HG03196 (cell line): ENCODE results near the gene CIC.
"Not testable (repeated sequence)": the region's sequence is repeated elsewhere in the genome, so short reads cannot be mapped to it uniquely, and the experiment has no call there.

ENCODE experiments used
- ATAC-seq: cut with Tn5 transposase; IDR thresholded peaks from one replicate; pipeline ENCODE4 v1.9.1; 2021; ENCODE audit not compliant: unreplicated experiment

CIC gene

DNA sequence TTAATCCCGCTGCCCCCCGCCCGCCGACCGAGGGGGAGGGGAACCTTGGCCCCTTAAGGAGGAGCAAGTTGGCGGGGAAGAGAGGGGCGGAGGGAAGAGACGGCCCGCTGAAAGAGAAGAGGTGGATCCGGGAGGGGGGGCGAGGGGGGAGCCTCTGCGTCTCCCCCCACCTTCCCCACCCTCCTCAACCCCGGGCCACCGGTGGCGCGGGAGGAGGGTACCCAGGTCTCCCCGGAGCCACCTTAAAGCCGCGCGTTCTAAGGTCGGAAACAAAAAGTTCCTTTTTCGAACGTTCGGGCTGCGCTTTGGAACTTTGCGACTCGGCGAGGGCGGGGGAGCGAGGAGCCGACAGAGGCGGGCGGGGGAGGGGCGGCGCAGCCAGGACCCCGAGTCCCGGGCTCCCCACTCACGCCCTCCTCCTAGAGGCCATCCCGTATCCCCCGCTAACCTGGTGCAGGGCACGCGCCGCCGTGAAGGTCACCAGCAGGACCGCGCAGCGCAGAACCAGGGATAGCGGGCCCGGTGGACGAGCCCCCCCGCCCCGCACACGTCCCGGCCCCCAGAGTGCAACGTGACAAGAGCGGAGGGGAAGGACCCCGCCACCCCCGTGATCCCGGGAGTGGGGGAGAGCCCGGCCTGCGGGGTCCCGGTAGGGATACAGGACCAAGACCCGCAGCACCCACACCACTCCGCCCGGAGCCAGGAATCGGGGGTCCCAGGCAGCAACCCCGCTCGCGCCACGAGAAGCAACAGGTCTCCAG, 14.8 kb upstream of the CIC start:
- peak; percentile 27 for ATAC-seq

DNA sequence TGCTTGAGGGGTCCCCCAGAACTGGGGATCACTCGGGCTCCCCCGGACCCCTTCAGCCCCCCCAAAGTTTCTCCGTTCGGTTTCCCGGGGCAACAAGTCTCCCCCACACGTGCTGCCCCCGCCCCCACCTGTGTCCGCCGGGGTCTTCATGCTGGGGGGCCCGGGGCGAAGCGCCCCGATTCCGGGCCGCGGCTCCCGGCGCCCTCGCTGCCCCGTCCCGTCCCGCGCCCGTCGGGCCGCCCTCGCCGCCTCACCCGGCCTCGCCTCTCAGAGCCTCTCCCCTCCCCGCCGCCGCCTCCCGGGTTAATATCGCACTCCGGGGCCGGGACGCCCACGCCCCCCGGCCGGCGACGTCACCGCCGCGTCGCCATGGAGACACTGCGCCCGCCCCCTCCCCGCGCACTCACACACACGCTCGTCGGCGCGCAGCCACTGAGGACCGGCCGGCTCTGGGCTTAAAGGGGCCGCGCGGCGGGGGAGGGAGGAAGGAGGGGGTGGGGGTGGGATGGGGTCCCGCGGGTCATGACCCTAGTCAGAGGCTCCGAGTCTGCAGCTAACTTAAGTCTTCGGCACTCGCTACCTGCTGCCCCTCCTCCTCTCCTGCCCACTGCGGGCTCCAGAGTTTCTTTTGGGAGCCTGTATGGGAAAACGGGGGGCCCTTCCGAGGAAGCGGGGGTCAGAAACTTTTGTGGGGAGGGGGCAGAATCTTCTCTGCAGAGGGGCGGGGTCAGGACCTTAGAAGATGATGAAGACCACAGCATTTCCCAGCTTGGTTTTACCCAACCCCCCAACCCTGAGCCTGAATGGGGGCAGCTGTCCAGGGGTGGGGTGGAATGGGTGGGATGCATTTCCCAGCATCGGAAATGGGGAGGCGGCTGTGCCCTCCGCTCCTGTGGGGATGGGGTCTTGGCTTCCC, 13.9 kb upstream of the CIC start, which contains the start of gene ERF:
ERF (minus strand) TSS at position 279 of the 916 bp plus-strand sequence; CDS start at position 150, 129 bp downstream.
- ATAC-seq: peak; percentile 70

DNA sequence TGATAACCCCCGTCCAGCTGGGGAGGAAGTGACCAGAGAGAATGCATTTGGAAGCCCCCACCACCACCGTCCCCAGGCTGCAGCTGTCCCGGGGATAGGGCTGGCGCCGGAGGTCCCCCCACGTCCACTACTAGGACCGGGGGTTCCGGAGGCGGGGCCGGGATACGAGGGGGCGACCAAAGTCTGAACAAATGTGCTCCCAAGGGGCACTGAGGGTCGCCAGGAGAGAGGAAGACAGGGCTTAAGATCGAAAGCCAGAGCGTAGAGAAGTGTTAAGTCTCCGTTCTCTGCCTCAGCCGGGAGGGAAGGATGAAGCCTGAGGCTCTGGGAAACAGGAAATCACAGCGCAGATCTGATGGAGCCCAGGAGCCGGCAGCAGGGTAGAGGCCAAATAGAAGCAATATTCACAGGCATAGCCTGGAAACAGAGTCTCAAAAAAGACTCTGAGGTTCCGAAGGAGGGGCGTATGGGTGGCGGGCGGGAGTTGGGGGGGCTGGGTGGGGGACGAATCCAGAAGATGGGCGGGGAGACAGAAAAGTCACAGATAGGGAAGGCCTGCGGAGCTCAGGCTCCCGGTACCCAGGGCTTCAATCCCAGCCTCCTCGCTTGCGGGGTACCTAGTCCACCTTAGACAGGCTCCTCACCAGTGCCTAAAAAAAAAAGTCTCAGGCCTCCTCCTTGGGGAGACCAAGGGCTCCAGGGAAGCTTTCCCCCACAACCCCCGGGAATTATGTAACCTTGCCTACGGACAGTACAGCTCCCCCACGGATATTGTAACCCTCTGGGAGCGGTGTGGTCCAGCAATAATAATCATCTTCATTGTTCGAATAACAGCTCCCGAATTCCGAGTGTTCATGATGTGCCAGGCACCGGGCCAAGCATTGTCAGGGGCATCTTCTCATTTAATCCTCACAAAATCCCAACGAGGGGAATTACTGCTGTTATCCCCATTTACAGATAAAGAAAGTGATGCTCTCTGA, 13.0 kb upstream of the CIC start:
- ATAC-seq: no peak

DNA sequence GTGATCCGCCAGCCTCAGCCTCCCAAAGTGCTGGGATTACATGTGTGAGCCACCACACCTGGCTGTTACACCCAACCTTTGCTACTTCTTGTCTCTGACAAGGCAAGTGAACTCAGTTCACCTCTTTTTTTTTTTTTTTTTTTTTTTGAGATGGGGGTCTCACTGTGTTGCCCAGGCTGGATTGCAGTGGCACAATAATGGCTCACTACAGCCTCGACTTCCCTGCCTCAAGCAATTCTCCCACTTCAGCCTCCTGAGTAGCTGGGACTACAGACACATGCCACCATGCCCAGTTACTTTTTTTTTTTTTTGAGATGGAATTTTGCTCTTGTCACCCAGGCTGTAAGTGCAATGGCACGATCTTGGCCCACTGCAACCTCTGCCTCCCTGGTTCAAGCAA, 11.2 kb upstream of the CIC start:
- not testable (repeated sequence) for ATAC-seq

DNA sequence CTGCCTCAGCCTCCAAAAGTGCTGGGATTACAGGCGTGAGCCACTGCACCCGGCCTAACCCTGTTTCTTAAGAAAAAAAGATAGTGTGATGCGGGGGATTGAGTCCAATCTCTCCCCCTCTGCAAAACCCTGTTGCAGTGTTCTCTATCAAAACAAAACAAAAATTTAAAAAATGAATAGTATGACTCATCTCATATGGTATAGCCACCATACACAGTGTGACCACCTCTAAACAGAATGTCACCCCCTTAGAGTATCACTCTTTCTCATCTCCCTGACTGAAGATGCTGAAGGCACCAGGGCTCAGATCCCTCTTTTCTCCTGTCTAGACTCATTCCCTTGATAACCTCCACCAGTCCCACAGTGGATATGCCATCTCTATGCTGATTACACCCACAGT, 7.3 kb upstream of the CIC start:
- no peak for ATAC-seq

DNA sequence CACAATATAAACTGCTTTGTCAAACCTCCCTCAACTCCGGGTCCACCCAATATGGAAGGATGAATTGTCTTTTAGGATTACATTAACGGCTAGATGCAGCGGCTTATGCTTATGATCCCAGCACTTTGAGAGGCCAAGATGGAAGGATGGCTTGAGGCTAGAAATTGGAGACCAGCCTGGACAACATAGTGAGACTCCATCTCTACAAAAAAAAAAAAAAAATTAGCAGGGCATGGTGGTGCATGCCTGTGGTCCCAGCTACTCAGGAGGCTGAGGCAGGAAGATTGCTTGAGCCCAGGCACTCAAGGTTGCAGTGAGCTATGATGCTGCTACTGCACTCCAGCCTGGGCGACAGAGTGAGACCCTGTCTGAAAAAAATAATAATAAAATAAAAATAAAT, 2.9 kb upstream of the CIC start:
- not testable (repeated sequence) for ATAC-seq

DNA sequence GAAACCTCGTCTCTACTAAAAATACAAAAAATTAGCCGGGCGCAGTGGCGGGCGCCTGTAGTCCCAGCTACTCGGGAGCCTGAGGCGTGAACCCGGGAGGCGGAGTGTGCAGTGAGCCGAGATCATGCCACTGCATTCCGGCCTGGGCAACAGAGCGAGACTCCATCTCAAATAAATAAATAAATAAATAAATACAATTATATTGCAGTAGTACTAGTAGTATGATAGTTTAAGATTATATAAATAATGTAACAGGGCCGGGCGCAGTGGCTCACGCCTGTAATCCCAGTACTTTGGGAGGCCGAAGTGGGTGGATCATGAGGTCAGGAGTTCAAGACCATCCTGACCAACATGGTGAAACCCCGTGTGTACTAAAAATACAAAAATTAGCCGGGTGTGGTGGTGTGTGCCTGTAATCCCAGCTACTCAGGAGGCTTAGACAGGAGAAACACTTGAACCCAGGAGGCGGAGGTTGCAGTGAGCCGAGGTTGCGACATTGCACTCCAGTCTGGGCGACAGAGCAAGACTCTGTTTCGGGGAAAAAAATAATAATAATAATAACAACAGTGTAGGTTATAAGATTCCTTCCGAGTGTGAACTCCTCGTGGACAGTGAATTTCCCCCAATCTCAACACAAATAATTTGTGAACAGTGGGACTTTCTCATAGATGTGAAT, 2.0 kb upstream of the CIC start:
- ATAC-seq: not testable (repeated sequence)

DNA sequence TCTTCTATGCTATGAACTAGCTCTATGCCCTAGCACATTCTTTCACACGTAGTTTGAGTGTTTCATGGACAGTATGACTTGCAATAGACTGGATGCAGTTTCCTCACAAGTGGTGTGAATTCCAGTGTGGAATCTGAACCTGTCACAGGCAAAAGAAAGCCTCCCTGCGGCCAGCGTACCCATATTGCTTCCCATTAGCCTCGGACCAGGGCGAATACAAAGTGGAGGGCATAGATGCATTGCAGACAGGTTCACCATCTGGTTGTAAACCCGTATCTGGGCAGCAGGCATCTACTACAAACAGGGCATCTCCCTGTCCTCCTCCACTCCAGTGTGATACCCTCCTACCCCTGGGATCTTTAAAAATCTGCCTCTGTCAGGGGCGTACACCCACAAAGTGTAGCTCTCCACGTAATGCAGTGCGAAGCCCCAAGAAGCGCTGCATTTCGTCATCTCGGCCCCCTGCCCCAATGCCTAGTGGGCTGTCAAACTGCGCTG, 1.4 kb upstream of the CIC start:
- no peak for ATAC-seq

DNA sequence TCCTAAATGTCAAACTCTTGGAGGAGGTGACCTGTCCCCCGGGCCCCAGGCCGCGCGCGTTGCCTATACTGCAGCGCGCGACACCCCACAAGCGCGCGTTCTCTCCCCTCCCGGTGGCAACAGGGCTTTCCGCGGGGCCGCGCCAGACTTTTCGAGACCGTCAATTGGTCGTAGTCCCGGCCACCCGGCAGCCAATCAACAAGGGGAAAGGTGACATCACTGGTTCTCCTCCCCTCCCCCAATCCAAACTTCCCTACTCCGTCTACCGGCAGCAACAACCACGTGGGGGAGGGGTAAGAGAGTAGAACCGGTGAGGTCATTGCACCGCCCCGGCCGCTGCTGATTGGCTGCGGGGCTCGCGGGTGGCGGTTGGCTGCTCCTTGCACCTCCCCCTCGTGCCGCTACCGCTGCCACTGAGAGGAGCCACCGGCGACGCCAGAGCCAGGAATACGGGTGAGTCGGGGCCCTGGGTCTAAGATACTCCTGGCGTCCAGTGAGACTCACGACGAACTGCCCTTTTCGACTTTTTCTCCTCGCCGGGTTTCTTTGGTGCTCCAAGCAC, 829 bp upstream of the CIC start:
- ATAC-seq: peak; percentile 60

DNA sequence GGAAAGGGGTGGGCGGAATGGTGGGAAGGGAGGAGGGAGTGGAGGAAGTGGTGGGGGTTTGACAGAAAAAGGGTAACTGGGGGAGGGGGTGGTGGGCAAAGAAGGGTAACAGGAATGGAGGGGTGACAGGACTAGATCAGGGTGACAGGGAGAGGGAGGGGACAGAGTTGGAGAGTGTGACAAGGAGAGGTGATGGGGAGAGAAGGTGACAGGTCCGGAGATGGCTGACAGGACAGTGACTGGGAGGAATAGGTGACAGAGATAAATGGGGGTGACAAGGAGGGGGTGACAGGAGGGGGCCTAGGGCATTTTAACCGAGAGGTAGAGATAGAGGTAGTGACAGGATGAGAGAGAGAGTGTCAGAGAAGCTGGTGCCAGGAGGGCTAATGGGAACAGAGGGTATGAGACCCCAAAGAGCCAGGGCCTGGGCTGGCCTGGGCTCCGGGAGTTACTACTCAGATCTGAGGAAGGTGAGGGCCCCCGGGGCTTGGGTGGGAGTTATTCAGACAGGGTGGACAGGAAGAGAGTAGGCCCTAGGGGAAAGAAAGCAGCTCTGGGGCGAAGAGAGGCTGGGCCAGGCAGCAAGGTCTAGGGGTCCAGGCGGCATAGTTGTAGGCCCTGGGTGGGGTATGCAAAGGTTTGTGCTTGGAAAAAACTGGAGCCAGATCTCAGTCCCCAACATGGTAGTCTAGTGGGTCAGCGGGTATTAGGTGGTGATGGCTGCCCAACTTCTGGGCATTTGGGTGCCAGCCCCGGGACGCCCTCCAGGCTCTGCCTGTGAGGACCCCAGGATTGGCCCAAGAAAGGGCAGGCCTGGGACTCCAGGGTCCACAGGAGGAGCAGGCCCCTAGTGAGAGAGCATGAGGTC, 660 bp downstream of the CIC start:
- no peak for ATAC-seq

DNA sequence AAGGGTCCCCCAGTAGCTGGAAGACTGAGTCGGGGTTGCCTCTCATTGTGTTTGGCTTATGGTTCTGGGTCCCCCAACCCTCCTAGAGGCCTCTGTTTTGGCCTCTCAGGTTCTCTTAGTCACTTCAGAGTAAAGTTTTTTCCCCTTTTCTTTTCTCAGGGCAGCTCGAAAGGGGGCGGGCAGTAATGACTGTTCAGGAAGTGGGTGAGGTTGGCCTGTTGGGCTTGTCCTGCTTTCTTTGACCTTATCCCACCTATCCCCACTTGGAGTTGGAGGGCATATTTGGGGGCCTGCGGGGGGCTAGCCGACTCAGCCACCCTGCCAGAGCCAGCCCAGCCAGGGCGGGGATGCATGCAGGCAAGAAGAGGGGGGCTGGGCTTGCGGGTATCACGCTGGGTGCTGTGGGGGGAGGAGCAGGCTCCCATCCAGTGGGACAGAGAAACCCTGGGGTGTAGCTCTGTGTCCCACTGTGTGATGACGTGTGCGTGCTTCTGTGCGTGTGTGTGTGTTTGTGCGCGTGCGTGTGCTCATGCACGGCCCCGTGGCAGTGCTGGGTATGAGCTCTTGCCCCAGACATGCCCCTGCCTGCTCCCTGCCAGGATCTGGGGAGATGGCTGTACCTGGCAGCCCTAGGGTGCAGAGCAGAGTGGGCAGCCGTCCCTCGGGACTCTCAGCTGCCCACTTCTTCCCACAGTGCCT, 1.4 kb downstream of the CIC start:
- ATAC-seq: no peak

DNA sequence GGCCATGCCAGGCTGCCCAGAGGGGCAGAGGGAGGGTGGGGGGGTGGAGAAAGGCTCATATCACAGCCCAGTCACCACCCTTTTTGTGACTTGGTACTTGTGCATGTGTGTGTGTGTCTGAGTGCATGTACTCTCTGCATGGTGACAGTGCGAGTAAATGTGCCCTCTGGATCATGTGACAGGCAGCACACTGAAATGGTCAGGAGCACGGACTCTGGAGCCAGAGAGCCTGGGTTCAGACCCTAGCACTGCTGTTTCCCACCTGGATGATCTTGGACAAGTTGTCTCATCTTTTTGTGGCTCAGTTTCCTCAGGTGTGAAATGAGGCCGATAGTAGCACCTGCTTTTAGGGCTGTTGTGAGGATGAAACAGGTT, 2.0 kb downstream of the CIC start:
- ATAC-seq: no peak

DNA sequence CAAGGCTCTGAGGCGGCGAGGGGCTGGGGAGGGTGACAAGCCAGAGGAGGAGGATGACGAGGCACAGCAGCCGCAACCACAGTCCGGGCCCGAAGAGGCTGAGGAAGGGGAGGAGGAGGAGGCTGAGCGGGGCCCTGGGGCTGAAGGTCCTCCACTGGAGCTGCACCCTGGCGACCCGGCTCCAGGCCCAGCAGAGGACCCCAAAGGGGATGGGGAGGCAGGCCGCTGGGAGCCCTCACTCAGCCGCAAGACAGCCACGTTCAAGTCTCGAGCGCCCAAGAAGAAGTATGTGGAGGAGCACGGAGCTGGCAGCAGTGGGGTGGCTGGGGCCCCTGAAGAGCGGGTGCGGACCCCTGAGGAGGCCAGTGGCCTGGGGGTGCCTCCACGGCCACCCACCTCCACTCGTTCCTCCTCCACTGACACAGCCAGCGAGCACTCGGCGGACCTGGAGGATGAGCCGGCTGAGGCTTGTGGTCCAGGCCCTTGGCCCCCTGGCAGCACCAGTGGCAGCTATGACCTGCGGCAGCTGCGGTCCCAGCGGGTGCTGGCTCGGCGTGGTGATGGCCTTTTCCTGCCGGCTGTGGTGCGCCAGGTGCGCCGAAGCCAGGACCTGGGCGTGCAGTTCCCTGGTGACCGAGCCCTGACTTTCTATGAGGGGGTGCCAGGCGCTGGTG, 2.9 kb downstream of the CIC start:
- ATAC-seq: no peak

DNA sequence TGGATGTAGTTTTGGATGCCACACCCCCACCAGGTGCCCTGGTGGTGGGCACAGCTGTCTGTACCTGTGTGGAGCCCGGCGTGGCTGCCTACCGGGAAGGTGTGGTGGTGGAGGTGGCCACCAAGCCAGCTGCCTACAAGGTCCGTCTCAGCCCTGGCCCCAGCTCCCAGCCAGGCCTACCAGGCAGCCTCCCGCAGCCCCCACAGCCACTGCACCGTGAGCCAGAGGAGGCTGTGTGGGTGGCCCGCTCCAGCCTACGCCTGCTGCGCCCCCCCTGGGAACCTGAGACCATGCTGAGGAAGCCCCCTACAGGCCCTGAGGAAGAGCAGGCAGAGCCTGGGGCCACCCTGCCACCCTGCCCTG, 3.5 kb downstream of the CIC start:
- no peak for ATAC-seq

DNA sequence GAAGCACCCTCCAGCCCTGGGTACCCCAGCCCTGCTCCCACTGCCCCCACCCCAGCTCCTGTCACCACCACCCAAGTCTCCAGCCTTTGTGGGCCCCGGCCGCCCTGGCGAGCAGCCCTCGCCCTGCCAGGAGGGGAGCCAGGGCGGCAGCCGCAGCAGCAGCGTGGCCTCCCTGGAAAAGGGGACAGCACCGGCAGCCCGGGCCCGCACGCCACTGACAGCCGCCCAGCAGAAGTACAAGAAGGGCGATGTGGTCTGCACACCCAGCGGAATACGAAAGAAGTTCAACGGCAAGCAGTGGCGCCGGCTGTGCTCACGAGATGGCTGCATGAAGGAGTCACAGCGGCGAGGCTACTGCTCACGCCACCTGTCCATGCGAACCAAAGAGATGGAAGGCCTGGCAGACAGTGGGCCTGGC, 3.9 kb downstream of the CIC start:
- ATAC-seq: no peak

DNA sequence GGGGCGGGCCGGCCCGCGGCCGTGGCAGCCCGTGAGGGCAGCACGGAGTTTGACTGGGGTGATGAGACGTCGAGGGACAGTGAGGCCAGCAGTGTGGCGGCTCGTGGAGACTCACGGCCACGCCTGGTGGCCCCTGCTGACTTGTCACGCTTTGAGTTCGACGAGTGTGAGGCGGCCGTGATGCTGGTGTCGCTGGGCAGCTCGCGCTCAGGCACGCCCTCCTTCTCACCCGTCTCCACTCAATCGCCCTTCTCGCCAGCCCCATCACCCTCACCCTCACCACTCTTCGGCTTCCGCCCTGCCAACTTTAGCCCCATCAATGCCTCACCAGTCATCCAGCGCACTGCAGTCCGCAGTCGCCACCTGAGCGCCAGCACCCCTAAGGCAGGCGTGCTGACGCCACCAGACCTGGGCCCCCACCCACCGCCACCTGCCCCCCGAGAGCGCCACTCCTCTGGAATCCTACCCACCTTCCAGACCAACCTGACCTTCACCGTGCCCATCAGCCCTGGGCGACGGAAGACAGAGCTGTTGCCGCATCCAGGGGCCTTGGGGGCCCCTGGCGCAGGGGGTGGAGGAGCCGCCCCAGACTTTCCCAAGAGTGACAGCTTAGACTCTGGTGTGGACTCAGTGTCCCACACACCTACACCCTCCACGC, 4.5 kb downstream of the CIC start:
- ATAC-seq: no peak

DNA sequence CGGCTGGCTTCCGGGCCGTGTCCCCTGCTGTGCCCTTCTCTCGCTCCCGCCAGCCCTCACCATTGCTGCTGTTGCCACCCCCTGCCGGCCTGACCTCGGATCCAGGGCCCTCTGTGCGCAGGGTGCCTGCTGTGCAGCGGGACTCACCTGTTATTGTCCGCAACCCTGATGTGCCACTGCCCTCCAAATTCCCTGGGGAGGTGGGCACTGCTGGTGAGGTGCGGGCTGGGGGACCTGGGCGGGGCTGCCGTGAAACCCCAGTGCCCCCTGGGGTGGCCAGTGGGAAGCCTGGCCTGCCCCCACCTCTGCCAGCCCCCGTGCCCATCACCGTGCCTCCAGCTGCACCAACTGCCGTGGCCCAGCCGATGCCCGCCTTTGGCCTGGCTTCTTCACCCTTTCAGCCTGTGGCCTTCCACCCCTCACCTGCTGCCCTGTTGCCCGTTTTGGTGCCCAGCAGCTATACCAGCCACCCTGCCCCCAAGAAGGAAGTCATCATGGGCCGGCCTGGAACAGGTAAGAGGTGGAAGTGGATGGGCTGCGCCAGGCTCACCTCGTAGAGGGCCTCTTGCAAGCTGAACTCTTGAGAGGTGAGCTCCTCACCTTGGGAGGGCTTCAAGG, 5.1 kb downstream of the CIC start:
- ATAC-seq: no peak
